ENCODE results near the gene ASIC2. TPM values are rescaled to one million over a fixed set of nuclear protein-coding genes. Genes with fewer than 3 reads are reported as not detected.

ASIC2 gene
- total and polyA plus RNA-seq, 2 experiments from 2014 or later, result not detected

- no peak for DNase-seq (ENCODE audit: low read depth in 1 of 2, low spot score in 1 of 2)
- TF ChIP-seq, protein P1, sequence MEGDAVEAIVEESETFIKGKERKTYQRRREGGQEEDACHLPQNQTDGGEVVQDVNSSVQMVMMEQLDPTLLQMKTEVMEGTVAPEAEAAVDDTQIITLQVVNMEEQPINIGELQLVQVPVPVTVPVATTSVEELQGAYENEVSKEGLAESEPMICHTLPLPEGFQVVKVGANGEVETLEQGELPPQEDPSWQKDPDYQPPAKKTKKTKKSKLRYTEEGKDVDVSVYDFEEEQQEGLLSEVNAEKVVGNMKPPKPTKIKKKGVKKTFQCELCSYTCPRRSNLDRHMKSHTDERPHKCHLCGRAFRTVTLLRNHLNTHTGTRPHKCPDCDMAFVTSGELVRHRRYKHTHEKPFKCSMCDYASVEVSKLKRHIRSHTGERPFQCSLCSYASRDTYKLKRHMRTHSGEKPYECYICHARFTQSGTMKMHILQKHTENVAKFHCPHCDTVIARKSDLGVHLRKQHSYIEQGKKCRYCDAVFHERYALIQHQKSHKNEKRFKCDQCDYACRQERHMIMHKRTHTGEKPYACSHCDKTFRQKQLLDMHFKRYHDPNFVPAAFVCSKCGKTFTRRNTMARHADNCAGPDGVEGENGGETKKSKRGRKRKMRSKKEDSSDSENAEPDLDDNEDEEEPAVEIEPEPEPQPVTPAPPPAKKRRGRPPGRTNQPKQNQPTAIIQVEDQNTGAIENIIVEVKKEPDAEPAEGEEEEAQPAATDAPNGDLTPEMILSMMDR (IDR thresholded peaks at IDR 0.05; ENCODE audit: low read depth, low read length), result no peak
- Histone ChIP-seq H3K27ac (no peak overlapping the region), H3K27me3 (peaks cover 75% of the 10 kb centered on the region), H3K36me3 (no peaks in the 10 kb centered on the region), H3K4me1 (ENCODE audit: low read depth) (no peaks in the 10 kb centered on the region), H3K4me3 (no peak overlapping the region), H3K9me3 (ENCODE audit: low read depth) (no peaks in the 10 kb centered on the region)
These were observed 1.9 kb upstream of the ASIC2 start for GRCh38 chr17:33294994-33295393.

GRCh38 chr17:33292201-33292980 is 704 bp downstream of the ASIC2 start:
- peak; percentile 6 to 48 for DNase-seq (ENCODE audit: low read depth in 1 of 2, low spot score in 1 of 2)
- Histone ChIP-seq H3K4me1 (ENCODE audit: low read depth) (no peaks in the 10 kb centered on the region), H3K9me3 (ENCODE audit: low read depth) (no peaks in the 10 kb centered on the region), H3K27me3 (peaks cover 100% of the 10 kb centered on the region), H3K27ac (no peak overlapping the region), H3K36me3 (no peaks in the 10 kb centered on the region), H3K4me3 (peak overlapping the region; percentile 23)
- TF ChIP-seq, protein P1 (IDR thresholded peaks at IDR 0.05; ENCODE audit: low read depth, low read length), result no peak

- peak overlapping the region; percentile 23 for H3K4me3 ChIP-seq
- no peak overlapping the region for H3K27ac ChIP-seq
- TF ChIP-seq, protein P1 (IDR thresholded peaks at IDR 0.05; ENCODE audit: low read depth, low read length), result no peak
- no peaks in the 10 kb centered on the region for H3K9me3 ChIP-seq (ENCODE audit: low read depth)
- no peaks in the 10 kb centered on the region for H3K4me1 ChIP-seq (ENCODE audit: low read depth)
- peaks cover 97% of the 10 kb centered on the region for H3K27me3 ChIP-seq
- peak; percentile 24 to 41 for DNase-seq (ENCODE audit: low read depth in 1 of 2, low spot score in 1 of 2)
- no peaks in the 10 kb centered on the region for H3K36me3 ChIP-seq
These were observed 1.6 kb downstream of the ASIC2 start for GRCh38 chr17:33291248-33292200.

DNA sequence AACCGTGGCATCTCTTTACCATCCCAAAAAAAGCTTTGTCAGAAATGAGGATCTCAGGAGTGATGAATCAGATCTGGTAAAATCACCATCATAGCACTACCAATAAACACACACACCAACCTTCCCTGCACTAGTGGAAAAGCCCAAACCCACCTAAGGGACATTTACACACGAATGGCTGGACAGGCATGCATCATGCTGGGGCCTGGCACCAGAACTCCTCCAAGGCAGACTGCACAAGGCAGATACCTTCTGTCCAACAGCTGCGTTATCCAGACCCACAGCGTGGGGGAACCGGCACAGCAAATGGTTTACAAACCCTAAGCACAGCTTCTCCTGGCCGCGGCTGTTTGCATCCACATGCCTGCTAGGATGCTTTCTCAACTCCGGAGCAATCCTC is 2.8 kb downstream of the ASIC2 start:
- Histone ChIP-seq H3K9me3 (ENCODE audit: low read depth) (no peaks in the 10 kb centered on the region), H3K4me1 (ENCODE audit: low read depth) (no peaks in the 10 kb centered on the region), H3K27ac (no peak overlapping the region), H3K27me3 (peaks cover 84% of the 10 kb centered on the region), H3K36me3 (no peaks in the 10 kb centered on the region), H3K4me3 (no peak overlapping the region)
- TF ChIP-seq, protein P1 (IDR thresholded peaks at IDR 0.05; ENCODE audit: low read depth, low read length), result no peak
- no peak for DNase-seq (ENCODE audit: low read depth in 1 of 2, low spot score in 1 of 2)

DNA sequence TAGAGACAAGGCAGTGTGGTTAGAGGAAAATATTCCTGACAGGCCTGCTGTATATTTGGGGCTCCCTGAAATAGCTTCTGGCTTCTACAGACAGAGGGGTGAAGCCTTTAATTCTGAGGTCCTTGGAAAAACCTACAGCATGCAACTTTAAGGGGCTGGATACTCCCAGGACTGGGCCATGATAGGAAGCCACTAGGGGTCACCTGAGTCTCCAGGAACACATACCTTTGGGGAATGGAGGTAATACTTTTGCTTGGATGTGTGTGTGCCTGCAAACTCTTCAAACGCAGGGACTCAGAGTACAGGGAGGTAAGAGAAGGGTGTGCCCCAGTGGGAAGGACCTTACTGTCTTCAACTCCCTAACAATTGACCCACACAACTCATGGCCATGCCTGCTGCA is 4.1 kb downstream of the ASIC2 start:
- Histone ChIP-seq H3K27me3 (peaks cover 71% of the 10 kb centered on the region), H3K4me1 (ENCODE audit: low read depth) (no peaks in the 10 kb centered on the region), H3K9me3 (ENCODE audit: low read depth) (no peaks in the 10 kb centered on the region), H3K27ac (no peak overlapping the region), H3K4me3 (no peak overlapping the region), H3K36me3 (no peaks in the 10 kb centered on the region)
- no peak for DNase-seq (ENCODE audit: low read depth in 1 of 2, low spot score in 1 of 2)
- TF ChIP-seq, protein P1 (IDR thresholded peaks at IDR 0.05; ENCODE audit: low read depth, low read length), result no peak

Measured in cardiac muscle cell (in vitro differentiated cells and primary cell).